Measurements from ENCODE around the gene NUDT3.
"Not testable (repeated sequence)": the region's sequence is repeated elsewhere in the genome, so short reads cannot be mapped to it uniquely, and the experiment has no call there.

The NUDT3 gene

GRCh38 chr6:34340906-34341480, 51.5 kb downstream of the NUDT3 start:
- no peak for DNase-seq

DNA sequence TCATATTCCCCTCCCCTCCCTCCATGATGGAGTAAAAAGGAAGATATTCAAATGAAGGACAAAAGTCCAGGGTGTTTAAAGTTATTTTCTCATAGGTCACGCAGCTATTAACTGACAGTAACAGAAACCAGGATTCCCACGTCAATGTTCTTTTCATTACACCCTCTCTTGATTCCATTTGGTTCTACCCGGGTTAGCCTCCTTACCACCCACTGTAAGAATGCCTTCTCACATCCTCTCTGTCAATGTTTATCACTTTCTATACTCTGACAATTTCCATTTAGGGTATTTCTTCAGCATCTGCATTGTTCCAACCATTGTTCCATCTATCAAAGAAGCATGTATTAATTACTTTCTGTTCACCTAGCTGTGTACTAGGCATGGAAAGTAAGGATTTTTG, 52.1 kb downstream of the NUDT3 start:
- no peak for DNase-seq

DNA sequence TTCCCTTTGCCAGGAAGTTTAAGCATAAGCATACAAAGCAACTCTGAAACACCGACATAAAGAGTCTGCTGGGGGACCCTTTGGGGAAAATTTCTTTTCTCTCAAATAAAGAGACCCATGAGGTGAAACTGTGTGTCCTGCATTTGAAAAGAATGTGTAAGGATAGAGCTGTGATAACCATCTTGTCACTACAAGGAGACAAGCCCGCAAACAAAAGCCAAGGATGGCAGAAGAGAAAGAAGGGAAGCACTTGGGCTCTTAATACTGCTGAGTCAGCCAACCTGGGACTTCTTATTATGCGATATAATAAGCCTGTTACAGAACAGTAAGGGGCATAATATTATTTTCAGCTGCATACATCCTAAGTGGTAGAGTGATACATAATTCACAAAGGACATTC, 52.5 kb downstream of the NUDT3 start:
- DNase-seq = no peak

DNA sequence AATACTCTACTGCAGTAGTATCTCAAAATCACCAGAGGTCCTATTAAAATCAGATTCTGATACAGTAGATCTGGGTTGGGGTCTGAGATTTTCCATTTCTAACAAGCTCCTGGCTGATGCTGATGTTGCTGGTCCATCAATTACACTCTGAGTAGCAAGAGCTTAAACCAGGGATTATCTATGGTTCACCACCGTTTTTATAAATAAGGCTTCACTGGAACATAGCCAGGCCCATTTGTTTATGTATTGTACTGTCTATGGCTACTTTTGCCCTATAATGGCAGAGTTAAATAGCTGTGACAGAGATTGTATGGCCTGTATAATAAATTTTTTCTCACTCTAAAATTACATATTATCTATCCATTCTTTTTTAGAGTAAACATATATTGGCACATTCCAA, 53.0 kb downstream of the NUDT3 start:
- DNase-seq = no peak

GRCh38 chr6:34338811-34339210, 53.7 kb downstream of the NUDT3 start:
- no peak for DNase-seq

- DNase-seq = no peak
Observed at GRCh38 chr6:34338377-34338776, 54.1 kb downstream of the NUDT3 start.

DNA sequence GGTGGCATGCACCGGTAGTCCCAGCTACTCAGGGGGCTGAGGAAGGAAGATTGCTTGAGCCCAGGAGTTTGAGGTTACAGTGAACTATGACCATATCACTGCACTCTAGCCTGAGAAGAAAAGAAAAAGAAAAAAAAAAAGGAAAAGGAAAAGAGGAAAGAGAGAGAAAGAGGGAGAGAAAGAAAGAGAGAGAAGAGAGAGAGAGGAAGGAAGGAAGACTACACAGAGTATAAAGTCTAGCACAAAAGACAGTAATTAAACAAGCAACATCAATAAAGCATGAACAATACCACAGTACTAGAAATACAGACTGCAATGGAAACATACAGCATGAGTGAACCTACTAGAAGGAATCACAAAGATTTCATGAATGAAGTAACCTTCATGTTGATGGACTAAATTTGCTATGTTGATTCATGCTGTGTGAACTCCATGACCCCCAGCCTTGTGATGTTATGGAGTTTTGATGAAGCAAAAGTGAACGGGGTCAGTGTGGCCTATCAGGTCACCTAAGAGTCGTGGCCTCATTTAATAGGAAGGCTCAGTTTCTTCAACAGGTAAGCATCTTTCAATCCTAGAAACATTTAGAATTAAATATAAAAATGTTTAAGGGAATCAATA, 57.6 kb downstream of the NUDT3 start:
- DNase-seq = no peak

- DNase-seq = no peak
Observed at GRCh38 chr6:34333858-34334257, 58.6 kb downstream of the NUDT3 start.

GRCh38 chr6:34332251-34333198, 59.9 kb downstream of the NUDT3 start:
- DNase-seq = no peak

- DNase-seq = no peak
Observed at GRCh38 chr6:34331371-34332050, 61.0 kb downstream of the NUDT3 start.

GRCh38 chr6:34329814-34330213, 62.7 kb downstream of the NUDT3 start:
- not testable (repeated sequence) for DNase-seq

DNA sequence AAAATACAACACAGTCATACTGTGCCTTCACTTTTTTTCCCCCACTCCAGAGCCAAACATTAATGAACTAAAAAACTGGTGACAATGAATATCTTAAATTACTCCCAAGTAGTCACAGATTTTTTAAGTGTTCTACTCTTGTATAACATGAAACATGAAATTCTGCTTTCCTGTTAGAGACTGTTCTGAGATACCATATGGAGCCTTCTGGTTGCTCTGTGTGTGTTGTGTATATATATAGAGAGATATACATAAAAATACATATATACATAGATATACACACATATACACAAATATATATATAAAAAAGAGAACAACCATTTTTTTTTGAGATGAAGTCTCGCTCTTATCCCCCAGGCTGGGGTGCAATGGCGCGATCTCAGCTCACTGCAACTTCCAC, 63.5 kb downstream of the NUDT3 start:
- no peak for DNase-seq

DNA sequence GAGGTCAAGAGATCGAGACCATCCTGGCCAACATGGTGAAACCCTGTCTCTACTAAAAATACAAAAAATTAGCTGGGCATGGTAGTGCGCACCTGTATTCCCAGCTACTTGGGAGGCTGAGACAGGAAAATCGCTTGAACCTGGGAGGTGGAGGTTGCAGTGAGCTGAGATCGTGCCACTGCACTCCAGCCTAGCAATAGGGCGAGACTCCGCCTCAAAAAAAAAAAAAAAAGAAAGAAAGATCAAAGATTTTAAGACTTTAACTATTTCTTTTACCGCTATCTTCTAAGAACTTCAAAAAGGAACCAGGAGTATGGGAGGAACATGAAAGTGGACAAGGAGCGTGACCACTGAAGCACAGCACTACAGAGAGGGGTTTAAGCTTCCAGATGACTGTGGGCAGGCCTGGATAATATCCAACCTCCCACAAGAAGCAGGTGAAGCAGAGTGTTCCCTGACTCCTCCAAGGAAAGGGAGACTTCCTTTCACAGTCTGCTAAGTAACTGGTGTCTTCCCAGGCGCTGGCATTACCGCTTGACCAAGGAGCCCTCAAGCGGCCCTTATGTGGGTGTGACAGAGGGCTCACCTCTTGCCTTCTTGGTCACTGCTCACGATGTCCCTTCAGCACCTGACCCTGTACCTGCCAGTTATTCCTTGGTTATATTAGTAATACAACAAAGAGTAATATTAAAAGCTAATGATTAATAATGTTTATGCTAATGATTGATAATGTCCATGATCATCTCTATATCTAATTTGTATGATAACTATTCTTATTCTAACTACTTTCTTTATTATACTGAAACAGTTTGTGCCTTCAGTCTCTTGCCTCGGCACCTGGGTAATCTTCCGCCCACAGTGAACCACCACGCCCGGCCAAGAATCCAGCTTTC, 64.9 kb downstream of the NUDT3 start:
- not testable (repeated sequence) for DNase-seq

DNA sequence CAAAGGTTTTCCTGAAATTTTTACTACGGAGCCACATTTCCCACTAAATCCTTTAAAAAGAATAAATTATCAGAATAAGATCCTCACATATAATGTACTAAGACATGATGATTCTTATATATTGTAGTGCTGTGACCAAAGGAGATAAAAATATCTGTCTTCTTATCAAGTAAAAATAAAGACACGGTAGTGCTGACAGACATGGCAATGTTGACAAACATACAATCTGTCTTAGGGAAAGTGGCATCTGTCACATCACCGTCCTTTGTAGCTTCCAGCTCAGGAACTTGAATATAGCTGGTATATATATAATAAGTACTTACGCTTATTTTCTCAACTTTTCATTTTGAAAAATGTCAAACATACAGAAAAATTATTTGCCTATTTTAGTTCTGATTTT, 66.8 kb downstream of the NUDT3 start:
- no peak for DNase-seq

GRCh38 chr6:34324738-34325444, 67.6 kb downstream of the NUDT3 start:
- DNase-seq = peak; percentile 88

DNA sequence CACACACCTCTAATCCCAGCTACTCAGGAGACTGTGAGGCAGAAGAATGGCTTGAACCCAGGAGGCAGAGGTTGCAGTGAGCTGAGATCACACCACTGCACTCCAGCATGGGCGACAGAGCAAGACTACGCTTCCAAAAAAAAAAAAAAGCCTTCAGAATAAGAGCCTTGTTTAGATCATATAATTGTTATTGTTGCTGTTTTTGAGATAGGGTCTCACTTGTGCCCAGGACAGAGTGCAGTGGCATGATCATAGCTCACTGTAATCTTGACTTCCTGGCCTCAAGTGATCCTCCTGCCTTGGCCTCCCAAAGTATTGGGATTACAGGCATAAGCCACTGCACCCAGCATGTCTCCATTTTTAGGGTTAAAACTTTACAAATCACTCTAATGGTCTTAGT, 68.2 kb downstream of the NUDT3 start:
- DNase-seq = not testable (repeated sequence)

DNA sequence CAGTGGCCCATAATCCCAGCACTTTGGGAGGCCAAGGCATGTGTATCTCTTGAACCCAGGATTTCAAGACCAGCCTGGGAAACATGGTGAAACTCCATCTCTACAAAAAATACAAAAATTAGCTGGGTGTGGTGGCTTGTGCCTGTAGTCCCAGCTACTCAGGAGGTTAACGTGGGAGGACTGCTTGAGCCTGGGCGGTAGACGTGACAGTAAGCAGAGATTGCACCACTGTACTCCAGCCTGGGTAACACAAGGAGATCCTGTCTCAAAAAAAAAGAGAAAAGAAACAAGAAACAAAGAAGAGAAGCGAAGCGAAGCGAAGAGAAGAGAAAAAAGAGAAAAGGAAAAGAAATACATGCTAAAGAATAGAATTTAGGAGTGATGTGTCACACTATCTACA, 69.2 kb downstream of the NUDT3 start:
- no peak for DNase-seq

DNA sequence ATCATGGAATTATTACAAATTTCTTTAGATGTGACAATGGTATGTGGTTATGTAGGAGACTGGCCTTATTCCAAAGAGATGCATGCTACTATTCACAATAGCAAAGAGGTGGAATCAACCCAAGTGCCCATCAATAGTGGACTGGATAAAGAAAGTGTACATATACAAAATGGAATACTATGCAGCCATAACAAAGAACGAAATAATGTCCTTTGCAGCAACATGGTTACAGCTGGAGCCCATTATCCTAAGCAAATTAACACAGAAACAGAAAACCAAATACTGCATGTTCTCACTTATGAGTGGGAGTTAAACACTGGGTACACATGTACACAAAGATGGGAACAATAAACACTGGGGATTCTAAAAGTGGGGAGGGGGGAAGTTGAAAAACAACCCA, 69.7 kb downstream of the NUDT3 start:
- DNase-seq = no peak

GRCh38 chr6:34321821-34322220, 70.6 kb downstream of the NUDT3 start:
- no peak for DNase-seq

DNA sequence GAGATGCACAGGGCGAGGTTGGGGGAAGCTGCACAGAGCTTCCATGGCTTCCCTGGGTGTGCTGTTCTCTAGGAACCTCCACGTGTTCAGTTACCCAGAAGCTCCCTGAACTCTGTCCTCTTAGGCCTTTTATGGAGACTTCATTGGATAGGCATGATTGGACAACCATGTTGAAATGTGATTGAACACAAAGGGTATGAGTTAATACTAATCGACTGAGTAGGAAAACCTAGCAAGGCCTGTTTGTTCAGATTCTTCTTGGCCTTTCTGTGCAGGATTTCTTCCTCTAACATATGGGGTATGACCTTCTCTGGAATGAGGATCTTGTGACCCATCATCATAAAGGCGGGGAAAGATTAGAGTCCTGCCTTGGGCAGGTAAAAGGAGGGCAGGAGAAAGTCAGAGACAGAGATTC, 73.0 kb downstream of the NUDT3 start:
- no peak for DNase-seq
